IMR-90 (cell line): ENCODE results near the gene GRID1. TPM values are rescaled to one million over a fixed set of nuclear protein-coding genes. Genes with fewer than 3 reads are reported as not detected.

Experiments used
- ATAC-seq: fragments of 200-7000 bp; cut with Tn5 transposase; 2 replicates; pipeline ENCODE4 v1.9.1; 2020; ENCODE audit warnings: low read depth, mild to moderate bottlenecking, moderate library complexity
- BruUV-seq: library from RNA; stranded (reverse); fragments of 400-500 nt; replicated peaks from 2 replicates; lab custom pipeline; 2021; lab: Mats Ljungman, UMichigan
- CTCF ChIA-PET: fragments of 300-600 bp; formaldehyde crosslinking; extraction: SDS; loops from one replicate; lab custom pipeline; 2021; ENCODE audit warnings: antibody characterized with exemption; lab: Yijun Ruan, JAX
- POLR2A ChIA-PET: fragments of 300-600 bp; sonication (Branson Sonifier 250); formaldehyde crosslinking; loops from one replicate; lab custom pipeline; 2022; ENCODE audit warnings: antibody characterized with exemption; ENCODE audit not compliant: unreplicated experiment; lab: Charles Lee
- DNase-seq: peaks from one replicate; pipeline ENCODE4 v3.0.0; 2013
- H2AFZ ChIP-seq: replicated peaks from 2 replicates; pipeline ENCODE3; 2013; ENCODE audit warnings: low read length, mild to moderate bottlenecking; ENCODE audit not compliant: poor library complexity
- H2AK5ac ChIP-seq: 2 replicates; pipeline ENCODE4 v1.6.1; 2013; ENCODE audit warnings: low read depth, low read length, inconsistent platforms
- H2AK9ac ChIP-seq: replicated peaks from 2 replicates; pipeline ENCODE3; 2013; ENCODE audit warnings: mild to moderate bottlenecking, low read depth, low read length, moderate library complexity; ENCODE audit not compliant: poor library complexity
- H2BK120ac ChIP-seq: 2 replicates; pipeline ENCODE4 v1.6.1; 2013; ENCODE audit warnings: low read depth, low read length, inconsistent platforms
- H2BK15ac ChIP-seq: 3 replicates; pipeline ENCODE4 v1.6.1; 2013; ENCODE audit warnings: low read depth, low read length, inconsistent platforms
- H2BK20ac ChIP-seq: 2 replicates; pipeline ENCODE4 v1.6.1; 2013; ENCODE audit warnings: low read depth, mild to moderate bottlenecking, inconsistent platforms, low read length, moderate library complexity
- H2BK5ac ChIP-seq: 2 replicates; pipeline ENCODE4 v1.6.1; 2013; ENCODE audit warnings: mild to moderate bottlenecking, low read depth, low read length, inconsistent platforms; ENCODE audit not compliant: poor library complexity, severe bottlenecking
- H3K14ac ChIP-seq: replicated peaks from 2 replicates; pipeline ENCODE4 v1.6.1; 2013; ENCODE audit warnings: low read depth, low read length, inconsistent platforms
- H3K18ac ChIP-seq: 2 replicates; pipeline ENCODE4 v1.6.1; 2013; ENCODE audit warnings: low read depth, low read length, control low read depth
- H3K23ac ChIP-seq: 2 replicates; pipeline ENCODE4 v1.6.1; 2013; ENCODE audit warnings: low read depth, low read length, inconsistent platforms
- H3K27ac ChIP-seq: 2 replicates; pipeline ENCODE4 v1.5.1; 2013; ENCODE audit warnings: mild to moderate bottlenecking, control low read depth, low read length; ENCODE audit not compliant: insufficient read depth
- H3K27me3 ChIP-seq: 2 replicates; pipeline ENCODE4 v1.6.1; 2013; ENCODE audit warnings: low read length; ENCODE audit not compliant: control insufficient read depth, insufficient read depth
- H3K36me3 ChIP-seq: 2 replicates; pipeline ENCODE4 v1.6.1; 2013; ENCODE audit warnings: low read length, mixed read lengths; ENCODE audit not compliant: control insufficient read depth, insufficient read depth
- H3K4ac ChIP-seq: 2 replicates; pipeline ENCODE4 v1.6.1; 2013; ENCODE audit warnings: low read depth, low read length, inconsistent platforms
- H3K4me1 ChIP-seq: 2 replicates; pipeline ENCODE4 v1.6.1; 2013; ENCODE audit warnings: low read length, mixed read lengths; ENCODE audit not compliant: control insufficient read depth, insufficient read depth
- H3K4me2 ChIP-seq: 2 replicates; pipeline ENCODE4 v1.6.1; 2013; ENCODE audit warnings: low read depth, mild to moderate bottlenecking, control low read depth, low read length, moderate library complexity
- H3K4me3 ChIP-seq: 2 replicates; pipeline ENCODE4 v1.5.1; 2013; ENCODE audit warnings: low read depth, mild to moderate bottlenecking, control low read depth, low read length, moderate library complexity; ENCODE audit not compliant: insufficient read depth
- H3K56ac ChIP-seq: 2 replicates; pipeline ENCODE4 v1.6.1; 2013; ENCODE audit warnings: low read length, inconsistent platforms; ENCODE audit not compliant: insufficient read depth; ENCODE audit errors: extremely low read depth
- H3K79me1 ChIP-seq, 2 experiments: 2 replicates each; pipeline ENCODE4 v1.6.1; 2013; ENCODE audit warnings: low read length in 2 of 2, inconsistent platforms in 1 of 2, low read depth in 1 of 2
- H3K9ac ChIP-seq: 2 replicates; pipeline ENCODE4 v1.6.1; 2013; ENCODE audit warnings: low read depth, low read length, control low read depth
- H3K9me1 ChIP-seq: 2 replicates; pipeline ENCODE4 v1.6.1; 2013; ENCODE audit warnings: low read length, inconsistent platforms; ENCODE audit not compliant: insufficient read depth
- H3K9me3 ChIP-seq: 2 replicates; pipeline ENCODE4 v1.6.1; 2013; ENCODE audit warnings: low read length; ENCODE audit not compliant: control insufficient read depth, insufficient read depth
- H4K20me1 ChIP-seq: 2 replicates; pipeline ENCODE4 v1.6.1; 2013; ENCODE audit warnings: low read length, inconsistent platforms; ENCODE audit not compliant: insufficient read depth
- H4K5ac ChIP-seq: 2 replicates; pipeline ENCODE4 v1.6.1; 2013; ENCODE audit warnings: mild to moderate bottlenecking, low read depth, low read length, control low read depth
- H4K8ac ChIP-seq, 2 experiments: 2 replicates each; pipeline ENCODE4 v1.6.1; 2013; ENCODE audit warnings: low read depth in 2 of 2, low read length in 2 of 2, control low read depth in 1 of 2, inconsistent platforms in 1 of 2
- H4K91ac ChIP-seq: 2 replicates; pipeline ENCODE4 v1.6.1; 2013; ENCODE audit warnings: low read depth, low read length, inconsistent platforms; ENCODE audit not compliant: insufficient read depth
- BHLHE40 ChIP-seq: fragments of 150-350 bp; IDR thresholded peaks from 2 replicates; pipeline ENCODE4 v1.6.1; 2016; ENCODE audit warnings: mild to moderate bottlenecking, low read depth, low read length
- CEBPB ChIP-seq: IDR thresholded peaks from 2 replicates; pipeline ENCODE4 v1.6.1; 2012; ENCODE audit warnings: low read depth, low read length, improper control_type of control experiment
- CHD1 ChIP-seq: IDR thresholded peaks from 2 replicates; pipeline ENCODE4 v1.6.1; 2012; ENCODE audit warnings: low read depth, low read length, improper control_type of control experiment
- CTCF ChIP-seq: conservative IDR thresholded peaks from 2 replicates; pipeline ENCODE4 v1.5.1; 2012; ENCODE audit warnings: mild to moderate bottlenecking, low read depth, low read length, improper control_type of control experiment
- ELK1 ChIP-seq: fragments of 150-350 bp; IDR thresholded peaks from 2 replicates; pipeline ENCODE4 v1.6.1; 2016; ENCODE audit warnings: low read depth, mild to moderate bottlenecking, low read length, moderate library complexity, borderline replicate concordance
- FOS ChIP-seq: fragments of 150-350 bp; IDR thresholded peaks from 2 replicates; pipeline ENCODE4 v1.6.1; 2016; ENCODE audit warnings: low read depth, low read length
- MAFK ChIP-seq: IDR thresholded peaks from 2 replicates; pipeline ENCODE4 v1.6.1; 2012; ENCODE audit warnings: low read depth, low read length, improper control_type of control experiment
- MAZ ChIP-seq: IDR thresholded peaks from 2 replicates; pipeline ENCODE4 v1.6.1; 2012; ENCODE audit warnings: low read depth, mild to moderate bottlenecking, low read length, improper control_type of control experiment, moderate library complexity, borderline replicate concordance
- MXI1 ChIP-seq: IDR thresholded peaks from 2 replicates; pipeline ENCODE4 v1.6.1; 2012; ENCODE audit warnings: low read depth, mild to moderate bottlenecking, low read length, moderate library complexity, borderline replicate concordance
- NFE2L2 ChIP-seq: fragments of 150-350 bp; IDR thresholded peaks from 2 replicates; pipeline ENCODE4 v1.6.1; 2016; ENCODE audit warnings: low read depth, mild to moderate bottlenecking, low read length
- POLR2A ChIP-seq: IDR thresholded peaks from 2 replicates; pipeline ENCODE4 v1.6.1; 2012; ENCODE audit warnings: mild to moderate bottlenecking, low read depth, low read length
- RAD21 ChIP-seq: IDR thresholded peaks from 2 replicates; pipeline ENCODE4 v1.6.1; 2012; ENCODE audit warnings: low read length, improper control_type of control experiment
- RCOR1 ChIP-seq: IDR thresholded peaks from 2 replicates; pipeline ENCODE4 v1.6.1; 2012; ENCODE audit warnings: mild to moderate bottlenecking, low read length, improper control_type of control experiment; ENCODE audit not compliant: insufficient replicate concordance
- RFX5 ChIP-seq: IDR thresholded peaks from 2 replicates; pipeline ENCODE4 v1.8.0; 2012; ENCODE audit warnings: low read depth, mild to moderate bottlenecking, low read length, moderate library complexity
- SMC3 ChIP-seq: fragments of 150-350 bp; IDR thresholded peaks from 2 replicates; pipeline ENCODE4 v1.6.1; 2016; ENCODE audit warnings: low read depth, mild to moderate bottlenecking, antibody characterized with exemption, low read length, moderate library complexity
- USF2 ChIP-seq: fragments of 150-350 bp; IDR thresholded peaks from 2 replicates; pipeline ENCODE4 v1.6.1; 2017; ENCODE audit warnings: mild to moderate bottlenecking, antibody characterized with exemption, low read length, low read depth
- WGBS, 2 experiments: methylation state at CpG; one replicate each; pipeline versions ENCODE4 v1.1.5 to v1.1.7; 2013; ENCODE audit warnings: missing lambda C conversion rate in 2 of 2; ENCODE audit not compliant: insufficient read length in 1 of 2; ENCODE audit errors: extremely low coverage in 2 of 2; 5-methylcytosine and 5-hydroxymethylcytosine counted together
- dilution Hi-C: fragments of 300-500 bp; cut with HindIII; formaldehyde crosslinking; loops from one replicate; pipeline ENCODE4 v1.14.3; 2018; ENCODE audit warnings: low sequenced_read_pairs; ENCODE audit not compliant: unreplicated experiment
- in situ Hi-C: fragments of 300-500 bp; cut with MboI; formaldehyde crosslinking; loops from 3 replicates; pipeline ENCODE4 v1.14.3; 2019; ENCODE audit warnings: low sequenced_read_pairs, inconsistent platforms, mixed read lengths
- intact Hi-C: fragments of 100-400 bp; cut with micrococcal nuclease; formaldehyde crosslinking; loops from 2 replicates; pipeline ENCODE4 v1.10.0; 2022
- polyA plus RNA-seq, 3 experiments: library from polyadenylated mRNA; depleted of rRNA; stranded (reverse); fragments of >200 nt; gene quantifications; 2 replicates each; pipeline ENCODE4 v1.2.3, GENCODE V29; 2012; ENCODE audit warnings: low replicate concordance in 1 of 3
- total RNA-seq: library from RNA; depleted of rRNA; stranded (reverse); fragments of >200 nt; gene quantifications from 2 replicates; pipeline ENCODE4 v1.2.3, GENCODE V29; 2012

Gene GRID1
- total and polyA plus RNA-seq, 2 of the 4 experiments (the other 2 are of a cell fraction), result not detected

GRCh38 chr10:86055928-86056327 is 310.7 kb downstream of the GRID1 start:
- no peak overlapping the region for H2BK5ac ChIP-seq
- H2AK5ac ChIP-seq, result no peak overlapping the region
- no peak overlapping the region for H3K4me2 ChIP-seq
- no peak overlapping the region for H3K18ac ChIP-seq
- peaks cover 4% of the 10 kb centered on the region; the same call in 1 of the 2 replicates for H3K9me3 ChIP-seq
- H2BK15ac ChIP-seq, result no peak overlapping the region
- ChIA-PET POLR2A (no interaction called here), CTCF (no interaction called here)
- H2AFZ ChIP-seq, result no peak overlapping the region
- no peaks in the 10 kb centered on the region for H3K36me3 ChIP-seq
- H3K14ac ChIP-seq, result no peak overlapping the region
- H3K4me3 ChIP-seq, result no peak overlapping the region
- no peak overlapping the region for H2BK120ac ChIP-seq
- no peak overlapping the region for H3K27ac ChIP-seq
- H2BK20ac ChIP-seq, result no peak overlapping the region
- intact Hi-C loops, result no loop called here
- H3K9ac ChIP-seq, result no peak overlapping the region
- H3K9me1 ChIP-seq, result no peaks in the 10 kb centered on the region
- no peak overlapping the region for H3K4ac ChIP-seq
- no peak overlapping the region for H4K8ac ChIP-seq
- dilution Hi-C loops, result no loop called here
- H4K91ac ChIP-seq, result no peak overlapping the region
- H2AK9ac ChIP-seq, result no peak overlapping the region
- no peak overlapping the region for H4K5ac ChIP-seq
- DNase-seq (no peak), ATAC-seq (no peak)
- in situ Hi-C loops, result no loop called here
- TF ChIP-seq ELK1 (no peak), RCOR1 (no peak), USF2 (no peak), CTCF (no peak), FOS (no peak), RFX5 (no peak), MAZ (no peak), MXI1 (no peak), NFE2L2 (no peak), SMC3 (no peak), MAFK (no peak), POLR2A (no peak), BHLHE40 (no peak), RAD21 (no peak), CEBPB (no peak), CHD1 (no peak)
- H4K20me1 ChIP-seq, result no peaks in the 10 kb centered on the region
- H3K56ac ChIP-seq, result no peak overlapping the region
- no peaks in the 10 kb centered on the region for H3K27me3 ChIP-seq
- no peak overlapping the region for H3K23ac ChIP-seq
- no peaks in the 10 kb centered on the region for H3K79me1 ChIP-seq
- BruUV-seq, result no TSS peak
- no CpG with 5 or more reads among the region's 1 CpG for WGBS, 2 experiments
- no peaks in the 10 kb centered on the region for H3K4me1 ChIP-seq
